SK-N-SH treated with all-trans-retinoic acid at 6 μM for 48 hours (cell line): ENCODE data around the gene TJP3.

Source experiments
- ATAC-seq: fragments of 200-7000 bp; cut with Tn5 transposase; 3 replicates; pipeline ENCODE4 v1.9.1; 2020; ENCODE audit warnings: mild to moderate bottlenecking, moderate library complexity
- ARNTL ChIP-seq: fragments of 450-650 bp; formaldehyde crosslinking; IDR thresholded peaks from 2 replicates; pipeline ENCODE4 v1.5.0; 2020; ENCODE audit warnings: low read depth, mild to moderate bottlenecking, moderate library complexity, borderline replicate concordance
- BACH2 ChIP-seq: fragments of 250-450 bp; sonication (Bioruptor Pico); IDR thresholded peaks from 2 replicates; pipeline ENCODE4 v1.9.0; 2021; ENCODE audit warnings: mild to moderate bottlenecking, borderline replicate concordance
- CREB5 ChIP-seq: fragments of 250-450 bp; sonication (Bioruptor Pico); IDR thresholded peaks from 2 replicates; pipeline ENCODE4 v1.5.1; 2020; ENCODE audit warnings: low read depth, mild to moderate bottlenecking, moderate library complexity
- CSDC2 ChIP-seq: fragments of 250-450 bp; sonication (Bioruptor Pico); IDR thresholded peaks from 2 replicates; pipeline ENCODE4 v1.5.0; 2020; ENCODE audit warnings: mild to moderate bottlenecking, moderate library complexity
- CSRNP3 ChIP-seq: fragments of 250-450 bp; sonication (Bioruptor Pico); IDR thresholded peaks from 2 replicates; pipeline ENCODE4 v1.5.1; 2021; ENCODE audit warnings: mild to moderate bottlenecking, moderate library complexity
- ESRRG ChIP-seq: fragments of 250-450 bp; sonication (Bioruptor Pico); IDR thresholded peaks from 2 replicates; pipeline ENCODE4 v1.6.1; 2021; ENCODE audit warnings: mild to moderate bottlenecking
- GLIS3 ChIP-seq: fragments of 250-450 bp; sonication (Bioruptor Pico); IDR thresholded peaks from 2 replicates; pipeline ENCODE4 v1.5.0; 2020; ENCODE audit warnings: mild to moderate bottlenecking, moderate library complexity
- OSR1 ChIP-seq: fragments of 250-450 bp; sonication (Bioruptor Pico); IDR thresholded peaks from 2 replicates; pipeline ENCODE4 v1.8.0; 2022; ENCODE audit warnings: moderate library complexity, mild to moderate bottlenecking, inconsistent platforms
- PATZ1 ChIP-seq: fragments of 250-450 bp; sonication (Bioruptor Pico); IDR thresholded peaks from 2 replicates; pipeline ENCODE4 v1.8.0; 2020; ENCODE audit warnings: mild to moderate bottlenecking, moderate library complexity, borderline replicate concordance
- POU6F1 ChIP-seq: fragments of 250-450 bp; sonication (Bioruptor Pico); IDR thresholded peaks from 2 replicates; pipeline ENCODE4 v1.8.0; 2021; ENCODE audit warnings: low read depth, mild to moderate bottlenecking, moderate library complexity, borderline replicate concordance
- RARB ChIP-seq: fragments of 250-450 bp; sonication (Bioruptor Pico); IDR thresholded peaks from 2 replicates; pipeline ENCODE4 v1.8.0; 2021; ENCODE audit warnings: mild to moderate bottlenecking, moderate library complexity
- SNAI2 ChIP-seq: fragments of 250-450 bp; sonication (Bioruptor Pico); IDR thresholded peaks from 2 replicates; pipeline ENCODE4 v1.5.0; 2020; ENCODE audit warnings: mild to moderate bottlenecking, moderate library complexity
- TCF4 ChIP-seq: fragments of 250-450 bp; sonication (Bioruptor Pico); IDR thresholded peaks from 2 replicates; pipeline ENCODE4 v1.8.0; 2021; ENCODE audit warnings: mild to moderate bottlenecking, moderate library complexity, borderline replicate concordance
- TOX ChIP-seq: fragments of 250-450 bp; sonication (Bioruptor Pico); IDR thresholded peaks from 2 replicates; pipeline ENCODE4 v1.8.0; 2021; ENCODE audit warnings: mild to moderate bottlenecking, moderate library complexity, borderline replicate concordance
- TSHZ2 ChIP-seq: fragments of 250-450 bp; sonication (Bioruptor Pico); IDR thresholded peaks from 2 replicates; pipeline ENCODE4 v1.5.0; 2020; ENCODE audit warnings: mild to moderate bottlenecking, moderate library complexity
- ZFP3 ChIP-seq: fragments of 250-450 bp; sonication (Bioruptor Pico); IDR thresholded peaks from 2 replicates; pipeline ENCODE4 v1.5.0; 2020; ENCODE audit warnings: mild to moderate bottlenecking, moderate library complexity
- ZNF565 ChIP-seq: fragments of 450-650 bp; formaldehyde crosslinking; conservative IDR thresholded peaks from 2 replicates; pipeline ENCODE4 v1.5.0; 2020; ENCODE audit warnings: low read depth, mild to moderate bottlenecking, moderate library complexity
- ZNF70 ChIP-seq: fragments of 450-650 bp; formaldehyde crosslinking; IDR thresholded peaks from 2 replicates; pipeline ENCODE4 v1.5.0; 2020; ENCODE audit warnings: mild to moderate bottlenecking, moderate library complexity
- ZNF8 ChIP-seq: fragments of 450-650 bp; formaldehyde crosslinking; IDR thresholded peaks from 2 replicates; pipeline ENCODE4 v1.5.0; 2020; ENCODE audit warnings: mild to moderate bottlenecking, moderate library complexity

The TJP3 gene

GRCh38 chr19:3768748-3769099 lies 60.5 kb downstream of the TJP3 start:
- TF ChIP-seq PATZ1 (CRISPR knock-in tag) (no peak), GLIS3 (CRISPR knock-in tag) (no peak), BACH2 (CRISPR knock-in tag) (no peak), TCF4 (no peak), RARB (CRISPR knock-in tag) (no peak), SNAI2 (CRISPR knock-in tag) (no peak), ARNTL (CRISPR knock-in tag) (no peak), ZFP3 (CRISPR knock-in tag) (no peak), CSDC2 (CRISPR knock-in tag) (no peak), POU6F1 (CRISPR knock-in tag) (no peak)
- ATAC-seq = no peak

GRCh38 chr19:3769494-3769893 lies 61.3 kb downstream of the TJP3 start:
- TF ChIP-seq SNAI2 (CRISPR knock-in tag) (no peak), ARNTL (CRISPR knock-in tag) (no peak), ZNF8 (CRISPR knock-in tag) (no peak), OSR1 (CRISPR knock-in tag) (no peak), TSHZ2 (no peak), ESRRG (CRISPR knock-in tag) (no peak), TOX (CRISPR knock-in tag) (no peak), CSDC2 (CRISPR knock-in tag) (no peak), ZNF70 (CRISPR knock-in tag) (no peak), POU6F1 (CRISPR knock-in tag) (no peak), CSRNP3 (CRISPR knock-in tag) (no peak), BACH2 (CRISPR knock-in tag) (no peak), ZFP3 (CRISPR knock-in tag) (no peak), CREB5 (CRISPR knock-in tag) (no peak), ZNF565 (CRISPR knock-in tag) (no peak)
- TF ChIP-seq, all 23 proteins: peak for 0
- peak; percentile 10; the same call in 2 of the 3 replicates for ATAC-seq
